ENCODE results near the gene ACOXL. TPM values are rescaled to one million over a fixed set of nuclear protein-coding genes. Genes with fewer than 3 reads are reported as not detected.
"Not testable (repeated sequence)": the region's sequence is repeated elsewhere in the genome, so short reads cannot be mapped to it uniquely, and the experiment has no call there.

Gene ACOXL
- total RNA-seq, 1 donor: 0.10 TPM

DNA sequence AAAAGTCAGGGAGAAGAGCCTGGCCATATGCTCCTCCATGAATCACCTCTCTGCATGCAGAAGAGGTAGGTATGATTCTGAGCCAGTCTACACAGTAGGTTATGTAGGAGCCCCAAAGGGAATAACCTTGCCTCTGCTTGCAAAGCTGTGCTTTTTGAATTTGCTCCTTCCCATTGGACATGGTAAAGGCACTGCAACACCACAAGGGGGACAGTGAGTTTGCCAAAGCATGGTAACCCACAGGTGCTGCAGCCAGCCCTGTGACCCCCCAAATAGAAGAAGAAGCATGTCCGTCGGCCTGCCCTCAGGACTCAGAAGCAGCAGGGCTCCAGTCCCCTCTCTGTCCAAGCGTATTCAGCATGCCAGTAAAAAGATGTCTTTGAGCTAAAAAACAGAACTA is 337.3 kb downstream of the ACOXL start:
- H3K4me3 ChIP-seq (ENCODE audit: low read length): no peak overlapping the region

DNA sequence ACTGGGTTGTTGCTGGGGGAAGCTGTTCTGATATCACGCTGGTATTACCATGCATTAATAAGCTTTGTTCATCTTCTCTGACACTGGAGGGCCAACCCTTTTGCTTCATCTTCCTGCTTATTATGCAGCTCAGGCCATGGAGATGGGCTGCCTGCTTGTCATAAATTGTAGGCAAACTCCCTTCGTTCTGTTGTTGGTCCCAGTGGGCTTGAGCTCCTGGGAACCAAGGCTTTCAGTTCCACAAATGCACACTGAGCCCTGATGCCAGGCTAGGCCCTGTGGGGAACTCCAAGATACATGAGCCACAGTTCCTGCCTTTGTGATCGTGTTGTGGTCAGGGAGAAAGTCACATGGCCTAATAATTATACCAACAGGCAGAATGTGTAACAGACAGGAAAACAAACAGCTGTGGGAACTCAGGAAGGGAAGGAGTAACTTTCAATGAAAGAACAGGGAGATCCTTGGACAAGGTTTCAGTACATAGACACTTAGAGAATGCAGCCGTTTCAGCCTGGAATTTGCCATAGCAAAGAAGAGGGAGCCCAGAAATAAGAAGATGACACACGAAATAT is 339.3 kb downstream of the ACOXL start:
- H3K4me3 ChIP-seq (ENCODE audit: low read length): no peak overlapping the region
- peaks cover 27% of the 10 kb centered on the region for H3K9me3 ChIP-seq (ENCODE audit: low read depth, low read length)

More for the DNA sequence above, 337.3 kb downstream of the ACOXL start:
- H3K9me3 ChIP-seq (ENCODE audit: low read depth, low read length): peaks cover 11% of the 10 kb centered on the region
- H3K4me1 ChIP-seq (ENCODE audit: insufficient read depth, low read length): peaks cover 6% of the 10 kb centered on the region
- H3K27me3 ChIP-seq (ENCODE audit: insufficient read depth, low read length): no peaks in the 10 kb centered on the region

DNA sequence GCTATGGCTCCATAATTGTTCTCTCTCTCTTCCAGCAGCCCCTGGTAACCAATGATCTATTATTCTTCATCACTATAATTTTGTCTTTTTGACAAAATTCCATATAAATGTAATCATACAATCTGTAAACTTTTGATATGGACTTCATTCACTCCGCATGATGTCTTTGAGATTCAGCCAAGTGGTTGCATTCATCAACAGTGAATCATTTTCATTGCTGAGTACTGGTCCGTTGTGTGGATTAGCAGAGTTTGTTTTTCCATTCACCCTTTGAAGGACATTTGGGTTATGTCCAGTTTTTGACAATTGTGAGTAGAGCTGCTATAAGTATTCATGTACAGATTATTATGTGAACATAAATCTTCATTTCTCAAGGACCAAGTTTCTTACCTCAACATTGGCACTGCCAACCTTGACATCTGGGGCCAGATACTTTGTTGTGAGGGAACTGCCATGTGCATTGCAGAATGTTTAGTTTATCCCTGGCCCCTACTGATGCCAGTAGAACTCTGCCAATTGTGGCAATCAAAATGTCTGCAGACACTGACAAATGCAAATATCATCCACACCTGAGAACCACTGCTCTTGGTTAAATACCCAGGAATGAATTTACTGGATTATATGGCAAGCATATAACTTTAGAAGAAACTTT is 340.0 kb downstream of the ACOXL start:
- no peak overlapping the region for H3K4me3 ChIP-seq (ENCODE audit: low read length)
- H3K9me3 ChIP-seq (ENCODE audit: low read depth, low read length): peaks cover 27% of the 10 kb centered on the region
- peaks cover 6% of the 10 kb centered on the region for H3K4me1 ChIP-seq (ENCODE audit: insufficient read depth, low read length)
- no peaks in the 10 kb centered on the region for H3K27me3 ChIP-seq (ENCODE audit: insufficient read depth, low read length)

More for the DNA sequence above, 339.3 kb downstream of the ACOXL start:
- Histone ChIP-seq H3K27me3 (ENCODE audit: insufficient read depth, low read length) (no peaks in the 10 kb centered on the region), H3K4me1 (ENCODE audit: insufficient read depth, low read length) (peaks cover 6% of the 10 kb centered on the region)

DNA sequence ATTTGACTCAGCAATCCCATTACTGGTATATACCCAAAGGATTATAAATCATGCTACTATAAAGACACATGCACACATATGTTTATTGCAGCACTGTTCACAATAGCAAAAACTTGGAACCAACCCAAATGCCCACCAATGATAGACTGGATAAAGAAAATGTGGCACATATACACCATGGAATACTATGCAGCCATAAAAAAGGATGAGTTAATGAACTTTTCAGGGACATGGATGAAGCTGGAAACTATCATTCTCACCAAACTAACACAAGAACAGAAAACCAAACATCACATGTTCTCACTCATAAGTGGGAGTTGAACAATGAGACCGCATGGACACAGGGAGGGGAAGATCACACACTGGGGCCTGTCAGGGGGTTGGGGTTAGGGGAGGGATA is 350.3 kb downstream of the ACOXL start:
- not testable (repeated sequence) for H3K4me3 ChIP-seq (ENCODE audit: low read length); H3K9me3 ChIP-seq (ENCODE audit: low read depth, low read length); H3K27me3 ChIP-seq (ENCODE audit: insufficient read depth, low read length); H3K4me1 ChIP-seq (ENCODE audit: insufficient read depth, low read length)

DNA sequence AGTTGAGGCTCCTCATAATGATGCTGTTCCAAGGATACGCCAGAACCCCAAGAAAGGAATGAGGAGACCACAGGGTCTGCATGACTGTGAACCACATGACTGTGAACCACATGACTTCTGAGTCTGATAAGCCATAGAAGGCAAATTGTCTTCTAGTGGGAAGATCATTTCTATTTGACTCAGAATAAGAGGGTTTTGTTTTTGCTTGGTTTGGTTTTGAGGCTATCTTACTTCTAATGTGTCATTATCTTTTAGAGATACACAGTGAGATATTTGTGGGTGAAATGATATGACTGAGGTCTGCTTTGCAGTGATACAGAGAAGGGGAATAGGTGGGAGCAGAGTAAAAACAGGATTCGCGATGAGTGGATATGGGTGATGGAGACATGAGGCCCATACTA is 359.4 kb downstream of the ACOXL start:
- Histone ChIP-seq H3K9me3 (ENCODE audit: low read depth, low read length) (no peaks in the 10 kb centered on the region), H3K4me3 (ENCODE audit: low read length) (no peak overlapping the region), H3K4me1 (ENCODE audit: insufficient read depth, low read length) (no peaks in the 10 kb centered on the region), H3K27me3 (ENCODE audit: insufficient read depth, low read length) (no peaks in the 10 kb centered on the region)

DNA sequence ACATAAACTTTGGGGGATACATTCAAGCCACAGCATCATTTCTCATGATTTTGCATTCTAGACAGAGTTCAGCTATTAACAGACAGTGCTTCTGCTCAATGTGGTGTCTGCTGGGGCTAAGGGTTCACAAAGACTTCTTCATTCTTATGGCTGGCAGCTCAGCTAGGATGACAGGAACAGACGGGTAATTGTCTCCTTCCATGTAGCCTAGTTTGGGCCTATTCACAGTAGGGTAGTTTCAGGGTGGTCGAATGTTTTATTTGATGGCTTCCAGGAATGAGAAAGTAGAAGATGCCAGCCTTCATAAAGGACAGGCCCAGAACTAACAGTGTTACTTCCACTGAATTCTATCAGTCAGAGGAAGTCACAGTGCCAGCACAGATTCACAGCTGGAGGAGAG is 362.3 kb downstream of the ACOXL start:
- no peaks in the 10 kb centered on the region for H3K9me3 ChIP-seq (ENCODE audit: low read depth, low read length)
- no peaks in the 10 kb centered on the region for H3K4me1 ChIP-seq (ENCODE audit: insufficient read depth, low read length)
- H3K27me3 ChIP-seq (ENCODE audit: insufficient read depth, low read length): no peaks in the 10 kb centered on the region
- no peak overlapping the region for H3K4me3 ChIP-seq (ENCODE audit: low read length)

DNA sequence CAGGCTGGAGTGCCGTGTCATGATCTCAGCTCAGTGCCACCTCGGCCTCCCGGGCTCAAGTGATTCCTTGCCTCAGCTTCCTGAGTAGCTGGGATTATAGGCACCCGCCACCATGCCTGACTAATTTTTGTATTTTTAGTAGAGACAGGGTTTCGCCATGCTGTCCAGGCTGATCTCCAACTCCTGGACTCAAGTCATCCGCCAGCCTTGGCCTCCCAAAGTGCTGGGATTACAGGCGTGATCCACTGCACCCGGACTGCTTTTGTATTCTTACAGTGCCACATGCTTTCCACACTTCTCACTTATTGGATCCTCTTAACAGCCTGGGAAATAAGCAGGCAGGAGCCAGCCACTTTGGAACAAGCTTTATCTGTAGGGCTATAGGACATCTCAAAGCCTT is 363.1 kb downstream of the ACOXL start:
- no peak overlapping the region for H3K4me3 ChIP-seq (ENCODE audit: low read length)
- peaks cover 6% of the 10 kb centered on the region for H3K4me1 ChIP-seq (ENCODE audit: insufficient read depth, low read length)
- H3K27me3 ChIP-seq (ENCODE audit: insufficient read depth, low read length): no peaks in the 10 kb centered on the region
- no peaks in the 10 kb centered on the region for H3K9me3 ChIP-seq (ENCODE audit: low read depth, low read length)

DNA sequence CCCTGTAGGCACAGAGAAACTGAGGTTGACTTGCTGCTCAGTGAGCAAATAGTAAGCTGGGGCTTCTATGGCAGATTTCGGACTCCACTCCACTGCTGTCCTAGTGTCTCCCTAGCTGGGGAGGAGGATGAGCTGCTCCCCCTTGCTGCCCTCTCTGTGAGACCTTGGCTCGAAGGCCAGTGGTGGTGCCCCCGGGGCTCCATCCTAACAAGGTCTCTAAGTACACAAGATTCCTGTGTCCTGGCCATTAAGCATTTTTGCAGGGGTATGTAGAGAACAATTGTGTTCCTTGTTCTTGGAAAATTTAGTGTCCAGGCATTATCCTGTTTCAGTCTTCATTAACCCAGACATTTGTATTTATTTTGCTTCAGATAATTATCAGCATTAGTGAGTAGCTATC is 367.0 kb downstream of the ACOXL start:
- Histone ChIP-seq H3K27me3 (ENCODE audit: insufficient read depth, low read length) (no peaks in the 10 kb centered on the region), H3K4me3 (ENCODE audit: low read length) (no peak overlapping the region), H3K4me1 (ENCODE audit: insufficient read depth, low read length) (peaks cover 11% of the 10 kb centered on the region), H3K9me3 (ENCODE audit: low read depth, low read length) (no peaks in the 10 kb centered on the region)

DNA sequence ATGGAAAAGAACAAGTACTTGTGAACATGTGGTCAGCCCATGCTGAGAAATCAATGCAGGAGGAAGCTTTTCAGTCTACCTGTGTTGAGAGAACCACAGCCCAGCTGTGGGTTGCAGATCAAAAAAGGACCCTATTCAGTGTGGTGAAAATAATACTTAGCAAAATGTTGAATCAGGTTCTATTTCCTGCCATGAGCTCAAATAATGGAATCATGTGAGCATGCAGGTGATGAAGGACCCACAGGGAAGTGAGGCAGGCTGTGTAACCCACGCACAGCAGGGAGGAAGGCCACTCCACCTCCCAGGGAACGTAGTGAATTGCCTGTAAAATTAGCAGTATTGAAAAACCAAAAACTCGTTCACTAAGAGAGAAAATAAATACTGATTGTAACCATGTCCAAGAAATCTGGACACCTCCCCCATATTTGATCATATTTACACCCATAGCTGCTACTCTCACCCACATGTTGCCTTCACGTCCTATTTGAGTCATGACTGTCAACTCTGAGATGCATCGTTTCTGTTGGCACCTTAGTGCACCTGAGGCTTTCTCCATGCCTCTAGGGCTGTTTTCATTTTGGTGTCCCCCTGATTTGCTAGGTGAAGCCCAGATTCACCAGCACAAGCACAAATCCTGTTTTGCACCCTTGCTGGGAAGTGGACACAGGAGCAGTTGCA is 367.9 kb downstream of the ACOXL start:
- no peaks in the 10 kb centered on the region for H3K9me3 ChIP-seq (ENCODE audit: low read depth, low read length)
- no peaks in the 10 kb centered on the region for H3K27me3 ChIP-seq (ENCODE audit: insufficient read depth, low read length)
- no peak overlapping the region for H3K4me3 ChIP-seq (ENCODE audit: low read length)
- H3K4me1 ChIP-seq (ENCODE audit: insufficient read depth, low read length): peaks cover 11% of the 10 kb centered on the region

DNA sequence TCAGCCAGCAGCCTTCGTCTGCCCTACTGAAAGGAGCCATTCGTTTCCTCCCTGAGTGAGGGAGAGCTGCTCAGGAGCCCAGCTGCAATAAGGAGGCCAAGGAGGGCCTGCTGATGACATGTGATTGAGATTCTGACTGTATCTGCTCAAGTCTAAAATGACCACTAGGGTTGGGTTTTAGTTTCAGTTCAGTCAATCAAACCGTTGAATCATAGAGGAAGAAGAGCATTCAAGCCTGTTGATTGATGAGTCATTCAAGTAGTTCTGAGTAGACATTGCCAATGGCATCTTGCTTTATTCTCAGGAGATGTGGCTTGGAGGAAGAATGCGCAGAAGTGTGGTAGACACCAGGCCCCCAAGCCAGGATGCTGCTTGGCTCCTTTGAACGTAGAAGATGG is 368.4 kb downstream of the ACOXL start:
- peaks cover 11% of the 10 kb centered on the region for H3K4me1 ChIP-seq (ENCODE audit: insufficient read depth, low read length)
- H3K4me3 ChIP-seq (ENCODE audit: low read length): no peak overlapping the region
- H3K27me3 ChIP-seq (ENCODE audit: insufficient read depth, low read length): peaks cover under 1% of the 10 kb centered on the region
- H3K9me3 ChIP-seq (ENCODE audit: low read depth, low read length): no peaks in the 10 kb centered on the region

DNA sequence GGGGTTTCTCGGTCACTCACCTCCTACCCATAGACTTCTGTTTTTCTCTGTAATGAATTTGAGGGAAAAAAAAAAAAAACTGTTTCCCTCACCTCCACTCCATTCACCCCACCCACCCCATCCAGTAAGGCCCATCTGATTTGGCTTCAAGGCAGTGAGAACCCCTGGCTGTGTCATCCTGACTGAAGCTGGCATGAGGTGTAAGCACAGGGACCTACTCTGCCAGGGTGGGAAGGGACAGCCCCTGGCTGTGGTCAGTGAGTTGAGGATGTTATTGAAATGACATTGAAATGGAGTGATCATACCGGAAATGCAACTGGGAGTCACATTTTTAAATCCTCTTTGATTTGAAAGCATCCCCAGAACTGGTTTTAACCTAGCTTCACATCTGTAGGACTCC is 369.2 kb downstream of the ACOXL start:
- H3K4me1 ChIP-seq (ENCODE audit: insufficient read depth, low read length): peaks cover 11% of the 10 kb centered on the region
- no peak overlapping the region for H3K4me3 ChIP-seq (ENCODE audit: low read length)
- peaks cover 2% of the 10 kb centered on the region for H3K27me3 ChIP-seq (ENCODE audit: insufficient read depth, low read length)
- H3K9me3 ChIP-seq (ENCODE audit: low read depth, low read length): no peaks in the 10 kb centered on the region

DNA sequence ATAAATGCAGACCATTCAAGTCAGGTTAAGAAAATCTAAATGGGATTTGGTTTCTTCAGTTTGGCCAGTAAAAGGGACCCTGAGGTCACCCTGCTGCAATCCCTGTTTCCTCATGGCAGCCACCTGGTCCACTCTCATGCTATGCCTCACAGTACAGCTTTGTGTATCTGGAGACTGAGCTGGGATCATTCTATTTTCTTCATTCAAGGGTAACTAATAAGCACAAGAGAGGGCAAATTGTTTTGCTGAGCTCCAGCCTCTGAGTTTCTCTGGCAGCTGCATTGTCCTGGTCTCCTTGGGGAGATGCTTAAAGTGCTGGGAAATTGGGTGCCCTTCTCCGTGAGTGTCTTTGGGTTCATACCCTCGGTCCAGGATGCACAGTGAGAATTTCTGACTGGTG is 369.8 kb downstream of the ACOXL start:
- H3K4me1 ChIP-seq (ENCODE audit: insufficient read depth, low read length): peaks cover 11% of the 10 kb centered on the region

DNA sequence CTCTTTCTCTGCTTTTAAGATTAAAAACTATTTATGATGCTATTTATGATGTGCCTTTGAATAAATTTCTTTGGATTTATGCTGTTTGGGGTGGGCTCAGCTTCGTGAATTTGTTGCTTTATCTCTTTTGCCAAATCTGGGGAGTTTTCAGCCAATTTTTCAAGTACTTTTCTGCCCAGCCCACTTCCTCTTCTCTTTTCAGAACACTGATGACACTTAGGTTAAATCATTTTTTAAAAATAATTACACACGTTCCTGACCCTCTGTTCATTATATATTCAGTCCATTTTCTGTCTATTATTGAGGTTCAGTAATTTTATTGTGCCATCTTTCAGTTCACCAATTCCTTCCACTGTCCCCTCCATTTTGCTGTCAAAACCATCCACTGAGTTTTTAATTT is 373.6 kb downstream of the ACOXL start:
- no peaks in the 10 kb centered on the region for H3K9me3 ChIP-seq (ENCODE audit: low read depth, low read length)
- H3K4me3 ChIP-seq (ENCODE audit: low read length): no peak overlapping the region
- H3K27me3 ChIP-seq (ENCODE audit: insufficient read depth, low read length): peaks cover 9% of the 10 kb centered on the region
- H3K4me1 ChIP-seq (ENCODE audit: insufficient read depth, low read length): peaks cover under 1% of the 10 kb centered on the region

More for the DNA sequence above, 369.8 kb downstream of the ACOXL start:
- no peaks in the 10 kb centered on the region for H3K9me3 ChIP-seq (ENCODE audit: low read depth, low read length)
- peaks cover 2% of the 10 kb centered on the region for H3K27me3 ChIP-seq (ENCODE audit: insufficient read depth, low read length)
- H3K4me3 ChIP-seq (ENCODE audit: low read length): no peak overlapping the region

DNA sequence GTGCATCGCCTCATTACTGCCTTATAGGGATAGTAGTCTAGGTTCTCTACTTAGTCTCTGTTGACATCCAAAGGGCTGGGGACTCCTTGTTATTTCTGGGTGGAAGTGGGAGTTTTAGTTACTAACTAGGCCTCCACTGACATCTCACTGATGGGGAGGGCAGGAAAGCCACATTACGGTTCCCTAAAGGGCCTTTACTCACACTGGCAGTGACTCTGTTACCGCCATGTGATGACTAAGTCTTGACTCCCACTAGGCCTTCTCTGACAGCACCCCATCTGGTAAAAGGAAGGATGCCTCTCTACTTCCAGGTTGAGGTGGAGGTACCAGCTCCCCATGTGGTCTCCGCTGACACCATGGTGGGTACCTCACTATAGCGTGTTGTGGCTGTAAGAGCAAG is 374.3 kb downstream of the ACOXL start:
- Histone ChIP-seq H3K4me1 (ENCODE audit: insufficient read depth, low read length) (no peaks in the 10 kb centered on the region), H3K4me3 (ENCODE audit: low read length) (no peak overlapping the region), H3K27me3 (ENCODE audit: insufficient read depth, low read length) (peaks cover 9% of the 10 kb centered on the region), H3K9me3 (ENCODE audit: low read depth, low read length) (no peaks in the 10 kb centered on the region)

DNA sequence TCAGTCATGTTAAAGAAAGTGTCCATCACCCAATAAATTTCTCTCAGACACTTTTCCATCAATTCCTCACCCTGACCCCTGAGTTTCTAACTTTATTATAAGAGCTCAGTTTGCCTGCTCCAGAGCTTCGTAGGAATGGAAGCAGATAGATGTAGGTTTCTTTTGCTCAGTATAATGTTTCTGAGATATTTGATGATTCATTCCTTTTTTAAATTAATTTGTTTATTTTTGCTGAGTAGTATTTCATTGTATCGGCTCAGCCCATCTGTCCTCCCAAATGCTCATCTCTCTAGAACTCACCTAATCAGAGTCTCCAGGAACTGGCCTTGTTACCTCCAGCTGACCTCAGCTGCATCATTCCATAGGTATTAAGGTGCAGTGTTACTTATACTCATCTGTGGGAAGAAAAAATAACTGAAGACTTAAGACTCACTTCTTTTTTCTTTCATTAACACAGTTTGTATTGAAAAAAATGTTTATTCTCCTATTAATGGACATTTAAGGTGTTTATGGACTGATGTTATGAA is 376.4 kb downstream of the ACOXL start:
- Histone ChIP-seq H3K4me3 (ENCODE audit: low read length) (no peak overlapping the region), H3K27me3 (ENCODE audit: insufficient read depth, low read length) (peaks cover 20% of the 10 kb centered on the region), H3K9me3 (ENCODE audit: low read depth, low read length) (no peaks in the 10 kb centered on the region), H3K4me1 (ENCODE audit: insufficient read depth, low read length) (no peaks in the 10 kb centered on the region)
